PC-3 (cell line): ENCODE measurements around the gene LRP5. TPM values are rescaled to one million over a fixed set of nuclear protein-coding genes. Genes with fewer than 3 reads are reported as not detected.

ENCODE experiments used
- ATAC-seq: fragments of 200-7000 bp; cut with Tn5 transposase; 2 replicates; pipeline ENCODE4 v1.9.1; 2020; ENCODE audit warnings: mild to moderate bottlenecking, moderate library complexity
- BruUV-seq: library from RNA; stranded (reverse); fragments of 400-500 nt; replicated peaks from 2 replicates; lab custom pipeline; 2021; lab: Mats Ljungman, UMichigan
- CTCF ChIA-PET: fragments of 300-600 bp; sonication (Branson Sonifier 250); formaldehyde crosslinking; loops from one replicate; lab custom pipeline; 2022; ENCODE audit warnings: antibody characterized with exemption; lab: Charles Lee
- POLR2A ChIA-PET: fragments of 300-600 bp; sonication (Branson Sonifier 250); formaldehyde crosslinking; loops from one replicate; lab custom pipeline; 2022; ENCODE audit warnings: antibody characterized with exemption; ENCODE audit not compliant: unreplicated experiment; lab: Charles Lee
- DNase-seq: peaks from one replicate; pipeline ENCODE4 v3.0.0-alpha.2; 2015
- H2AFZ ChIP-seq: fragments of 300-600 bp; sonication (generic); 2 replicates; pipeline ENCODE4 v1.6.0; 2016; ENCODE audit warnings: antibody characterized with exemption, low read length
- H3F3A ChIP-seq: fragments of 300-600 bp; sonication (generic); one replicate; pipeline ENCODE4 v1.6.0; 2017; ENCODE audit warnings: antibody characterized with exemption, low read length, control low read depth, mild to moderate bottlenecking; ENCODE audit not compliant: unreplicated experiment
- H3K27ac ChIP-seq: fragments of 300-600 bp; sonication (generic); 2 replicates; pipeline ENCODE4 v1.5.1; 2016; ENCODE audit warnings: mild to moderate bottlenecking, low read length
- H3K27me3 ChIP-seq: fragments of 300-600 bp; sonication (generic); 2 replicates; pipeline ENCODE4 v1.6.1; 2016; ENCODE audit warnings: low read length, mixed read lengths
- H3K36me3 ChIP-seq: fragments of 300-600 bp; sonication (generic); 2 replicates; pipeline ENCODE4 v1.6.1; 2016; ENCODE audit warnings: low read depth, mixed run types, low read length, mixed read lengths
- H3K4me1 ChIP-seq: fragments of 300-600 bp; sonication (generic); 2 replicates; pipeline ENCODE4 v1.5.1; 2016; ENCODE audit warnings: low read length; ENCODE audit not compliant: insufficient read depth
- H3K4me2 ChIP-seq: fragments of 300-600 bp; sonication (generic); 2 replicates; pipeline ENCODE4 v1.6.0; 2016; ENCODE audit warnings: low read length
- H3K4me3 ChIP-seq: fragments of 300-600 bp; sonication (generic); 2 replicates; pipeline ENCODE4 v1.5.1; 2016; ENCODE audit warnings: mild to moderate bottlenecking, low read length, mixed read lengths
- H3K79me2 ChIP-seq: fragments of 300-600 bp; sonication (generic); 2 replicates; pipeline ENCODE4 v1.6.1; 2017; ENCODE audit warnings: low read length, mixed read lengths
- H3K9ac ChIP-seq: fragments of 300-600 bp; sonication (generic); 2 replicates; pipeline ENCODE4 v1.6.0; 2016; ENCODE audit warnings: mild to moderate bottlenecking, low read length
- H3K9me2 ChIP-seq: fragments of 300-600 bp; sonication (generic); replicated peaks from 2 replicates; pipeline ENCODE4 v1.6.1; 2016; ENCODE audit warnings: mixed run types, low read length, mixed read lengths
- H3K9me3 ChIP-seq: fragments of 300-600 bp; sonication (generic); 2 replicates; pipeline ENCODE4 v1.6.1; 2016; ENCODE audit warnings: low read length, mixed read lengths
- H4K20me1 ChIP-seq: fragments of 300-600 bp; sonication (generic); 2 replicates; pipeline ENCODE4 v1.6.1; 2016; ENCODE audit warnings: low read length, mixed read lengths
- EZH2 ChIP-seq: fragments of 300-600 bp; sonication (generic); IDR thresholded peaks from one replicate; pipeline ENCODE4 v1.6.1; 2017; ENCODE audit warnings: antibody characterized with exemption, mild to moderate bottlenecking, low read length; ENCODE audit not compliant: unreplicated experiment
- EZH2phosphoT487 ChIP-seq: fragments of 300-600 bp; sonication (generic); IDR thresholded peaks from 2 replicates; pipeline ENCODE4 v1.6.1; 2018; ENCODE audit warnings: mild to moderate bottlenecking, antibody characterized with exemption, low read length, borderline replicate concordance
- intact Hi-C: fragments of 100-400 bp; cut with micrococcal nuclease; formaldehyde crosslinking; loops from 2 replicates; pipeline ENCODE4 v1.9.0; 2023
- total RNA-seq: library from RNA; depleted of rRNA; stranded (reverse); fragments of >200 nt; gene quantifications from 2 replicates; pipeline ENCODE4 v1.2.3, GENCODE V29; 2014
- TF ChIP-seq, protein P1 (sequence below): fragments of 300-600 bp; sonication (generic); conservative IDR thresholded peaks from 2 replicates; pipeline ENCODE4 v1.5.1; 2017; ENCODE audit warnings: antibody characterized with exemption, low read depth, mild to moderate bottlenecking, low read length

LRP5 gene
- total RNA-seq, 1 experiment from 2014 or later = 64.3 TPM

DNA sequence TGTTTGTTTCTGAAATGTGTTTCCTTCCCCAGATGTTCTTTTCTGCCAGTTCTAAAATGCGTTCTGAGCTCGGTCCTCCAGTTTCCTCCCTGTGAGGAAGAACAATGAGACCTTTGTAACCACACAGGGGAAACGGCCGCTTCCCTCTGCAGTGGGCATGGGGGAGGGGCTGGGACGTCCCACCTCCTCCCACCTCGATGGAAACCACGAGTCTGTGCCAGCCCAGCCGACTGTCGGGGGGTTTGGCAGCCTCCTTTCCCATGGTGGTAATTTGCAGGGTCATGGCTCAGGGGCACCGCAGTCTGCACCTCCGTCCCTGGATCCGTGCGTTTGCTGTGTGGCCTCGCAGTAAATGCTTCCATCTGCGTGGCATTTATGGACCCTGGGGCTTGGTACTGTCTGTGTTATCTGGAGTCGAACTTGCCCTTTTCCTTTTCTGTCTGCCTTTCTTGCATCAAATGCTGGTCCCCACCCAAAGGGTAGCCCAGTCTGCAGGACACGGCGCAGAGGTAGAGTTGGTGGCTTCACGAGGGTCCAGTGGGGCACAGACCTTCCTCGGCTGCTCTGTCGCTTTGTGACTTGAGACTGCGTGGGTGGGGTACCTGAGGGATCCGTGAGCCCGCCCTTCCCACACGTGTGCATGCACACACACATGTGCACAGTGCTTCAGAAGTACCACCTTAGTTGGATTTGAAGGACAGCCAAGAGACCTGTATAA is 16.1 kb downstream of the LRP5 start:
- BruUV-seq = no TSS peak
- H2AFZ ChIP-seq = no peak overlapping the region
- peaks cover 25% of the 10 kb centered on the region; the same call in 1 of the 2 replicates for H4K20me1 ChIP-seq
- intact Hi-C loops = no loop called here
- H3K4me2 ChIP-seq = no peak overlapping the region
- peaks cover 95% of the 10 kb centered on the region for H3K79me2 ChIP-seq
- H3K4me1 ChIP-seq = no peaks in the 10 kb centered on the region
- no peaks in the 10 kb centered on the region for H3K27me3 ChIP-seq
- no peaks in the 10 kb centered on the region for H3K9me2 ChIP-seq
- H3K9ac ChIP-seq = no peak overlapping the region
- ATAC-seq (no peak), DNase-seq (no peak)
- H3K9me3 ChIP-seq = no peaks in the 10 kb centered on the region
- H3K36me3 ChIP-seq = no peaks in the 10 kb centered on the region
- H3K4me3 ChIP-seq = no peak overlapping the region
- TF ChIP-seq EZH2phosphoT487 (no peak), EZH2 (no peak)
- TF ChIP-seq, protein P1, sequence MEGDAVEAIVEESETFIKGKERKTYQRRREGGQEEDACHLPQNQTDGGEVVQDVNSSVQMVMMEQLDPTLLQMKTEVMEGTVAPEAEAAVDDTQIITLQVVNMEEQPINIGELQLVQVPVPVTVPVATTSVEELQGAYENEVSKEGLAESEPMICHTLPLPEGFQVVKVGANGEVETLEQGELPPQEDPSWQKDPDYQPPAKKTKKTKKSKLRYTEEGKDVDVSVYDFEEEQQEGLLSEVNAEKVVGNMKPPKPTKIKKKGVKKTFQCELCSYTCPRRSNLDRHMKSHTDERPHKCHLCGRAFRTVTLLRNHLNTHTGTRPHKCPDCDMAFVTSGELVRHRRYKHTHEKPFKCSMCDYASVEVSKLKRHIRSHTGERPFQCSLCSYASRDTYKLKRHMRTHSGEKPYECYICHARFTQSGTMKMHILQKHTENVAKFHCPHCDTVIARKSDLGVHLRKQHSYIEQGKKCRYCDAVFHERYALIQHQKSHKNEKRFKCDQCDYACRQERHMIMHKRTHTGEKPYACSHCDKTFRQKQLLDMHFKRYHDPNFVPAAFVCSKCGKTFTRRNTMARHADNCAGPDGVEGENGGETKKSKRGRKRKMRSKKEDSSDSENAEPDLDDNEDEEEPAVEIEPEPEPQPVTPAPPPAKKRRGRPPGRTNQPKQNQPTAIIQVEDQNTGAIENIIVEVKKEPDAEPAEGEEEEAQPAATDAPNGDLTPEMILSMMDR = no peak
- no peaks in the 10 kb centered on the region for H3F3A ChIP-seq
- no peak overlapping the region for H3K27ac ChIP-seq
- POLR2A ChIA-PET = interaction anchor here (0.7 kb wide), 1 partner anchor 94 kb away, joined by 4 read pairs; no protein-coding TSS in a partner anchor
- CTCF ChIA-PET = no interaction called here

DNA sequence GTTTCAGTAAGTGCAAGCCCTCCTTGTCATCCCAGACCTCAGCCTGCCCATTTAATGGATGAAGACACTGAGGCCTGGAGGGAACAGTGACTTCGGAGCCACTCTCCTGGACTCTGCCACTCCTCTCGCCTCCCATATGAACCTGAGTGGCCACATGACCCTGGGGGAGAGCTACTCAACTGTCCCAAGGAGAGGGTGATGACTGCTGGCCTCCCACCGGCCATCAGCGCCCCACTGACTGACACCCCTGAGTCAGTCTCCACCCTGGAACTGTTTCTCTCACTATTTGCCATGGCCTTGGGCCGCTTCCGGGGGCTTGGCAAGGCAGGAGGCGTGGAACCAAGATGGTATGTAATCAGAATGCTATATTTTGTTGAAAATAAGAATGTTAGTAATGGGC is 17.1 kb downstream of the LRP5 start:
- TF ChIP-seq EZH2phosphoT487 (no peak), EZH2 (no peak)
- TF ChIP-seq, protein P1 = no peak
- Histone ChIP-seq H3K27me3 (no peaks in the 10 kb centered on the region), H3K4me2 (no peak overlapping the region), H3K9ac (no peak overlapping the region), H3K9me3 (no peaks in the 10 kb centered on the region), H3K79me2 (peaks cover 94% of the 10 kb centered on the region), H3K4me1 (no peaks in the 10 kb centered on the region), H3K4me3 (no peak overlapping the region), H3F3A (no peaks in the 10 kb centered on the region), H3K36me3 (no peaks in the 10 kb centered on the region), H3K27ac (no peak overlapping the region), H3K9me2 (no peaks in the 10 kb centered on the region), H2AFZ (no peak overlapping the region), H4K20me1 (peaks cover 17% of the 10 kb centered on the region; the same call in 1 of the 2 replicates)
- no peak for DNase-seq
- no TSS peak for BruUV-seq
- ChIA-PET POLR2A (interaction anchor here (0.5 kb wide), 1 partner anchor 9 kb away, joined by 3 read pairs; no protein-coding TSS in a partner anchor), CTCF (no interaction called here)
- no peak for ATAC-seq
- intact Hi-C loops = no loop called here
